Activated CD4-positive, alpha-beta T cell treated with anti-CD3 and anti-CD28 coated beads, Interleukin-10, Interleukin-2, amounts not matched to agents 100 ng/mL and 50 ng/mL, durations not matched to agents 16 hours and 8 hours (primary cell): Measurements from ENCODE around the gene STRA6.

Experiments used
- DNase-seq: peaks from one replicate; pipeline ENCODE4 v3.0.0-alpha.2; 2020

Gene STRA6

GRCh38 chr15:74207652-74208440, 5.3 kb upstream of the STRA6 start:
- no peak for DNase-seq

- no peak for DNase-seq
Observed at GRCh38 chr15:74206801-74207281, 4.3 kb upstream of the STRA6 start.

- DNase-seq, result no peak
Observed at GRCh38 chr15:74205582-74205947, 3.0 kb upstream of the STRA6 start.

GRCh38 chr15:74203914-74204431, 1.4 kb upstream of the STRA6 start:
- no peak for DNase-seq

- no peak for DNase-seq
Observed at GRCh38 chr15:74201710-74202420, 722 bp downstream of the STRA6 start.

GRCh38 chr15:74200871-74201419, 1.6 kb downstream of the STRA6 start:
- DNase-seq, result no peak

- DNase-seq, result no peak
Observed at GRCh38 chr15:74200412-74200815, 2.2 kb downstream of the STRA6 start.

- DNase-seq, result no peak
Observed at GRCh38 chr15:74199297-74199652, 3.3 kb downstream of the STRA6 start.

GRCh38 chr15:74197176-74197965, 5.2 kb downstream of the STRA6 start:
- no peak for DNase-seq

- DNase-seq, result no peak
Observed at GRCh38 chr15:74196175-74196574, 6.4 kb downstream of the STRA6 start.

- DNase-seq, result no peak
Observed at GRCh38 chr15:74194572-74195559, 7.7 kb downstream of the STRA6 start.

GRCh38 chr15:74193905-74194304, 8.7 kb downstream of the STRA6 start:
- no peak for DNase-seq

GRCh38 chr15:74193299-74193718, 9.3 kb downstream of the STRA6 start:
- DNase-seq, result no peak

- no peak for DNase-seq
Observed at GRCh38 chr15:74192751-74193150, 9.8 kb downstream of the STRA6 start.

- no peak for DNase-seq
Observed at GRCh38 chr15:74191798-74192197, 10.8 kb downstream of the STRA6 start.

GRCh38 chr15:74188216-74188615, 14.4 kb downstream of the STRA6 start:
- no peak for DNase-seq

- no peak for DNase-seq
Observed at GRCh38 chr15:74185710-74186348, 16.8 kb downstream of the STRA6 start.

- DNase-seq, result no peak
Observed at GRCh38 chr15:74184582-74185091, 17.9 kb downstream of the STRA6 start.

- no peak for DNase-seq
Observed at GRCh38 chr15:74182131-74182530, 20.5 kb downstream of the STRA6 start.

- DNase-seq, result no peak
Observed at GRCh38 chr15:74180881-74181602, 21.5 kb downstream of the STRA6 start.
